Suppressor macrophage treated with lipopolysaccharide for 4 hours (primary cell): Measurements from ENCODE around the gene SLC5A6.
A peak's percentile ranks its signal among the peaks of the same experiment; 100 is the strongest.
"Not testable (repeated sequence)": the region's sequence is repeated elsewhere in the genome, so short reads cannot be mapped to it uniquely, and the experiment has no call there.

ENCODE experiments used
- DNase-seq: peaks from one replicate; pipeline ENCODE4 v3.0.0-alpha.2; 2020

SLC5A6 gene

GRCh38 chr2:27203741-27204140 lies 8.3 kb downstream of the SLC5A6 start:
- no peak for DNase-seq

- peak; percentile 77 for DNase-seq
Measured at GRCh38 chr2:27202854-27203253, 9.2 kb downstream of the SLC5A6 start.

GRCh38 chr2:27201675-27202074 lies 10.4 kb downstream of the SLC5A6 start:
- no peak for DNase-seq

- no peak for DNase-seq
Measured at GRCh38 chr2:27199241-27199640, 12.8 kb downstream of the SLC5A6 start.

GRCh38 chr2:27198627-27199026 lies 13.4 kb downstream of the SLC5A6 start:
- DNase-seq: no peak

GRCh38 chr2:27198068-27198467 lies 14.0 kb downstream of the SLC5A6 start:
- not testable (repeated sequence) for DNase-seq

- not testable (repeated sequence) for DNase-seq
Measured at GRCh38 chr2:27195799-27196198, 16.3 kb downstream of the SLC5A6 start.

GRCh38 chr2:27194538-27195354 lies 17.3 kb downstream of the SLC5A6 start:
- no peak for DNase-seq

GRCh38 chr2:27191070-27191829 lies 20.8 kb downstream of the SLC5A6 start:
- DNase-seq: peak; percentile 73

- DNase-seq: no peak
Measured at GRCh38 chr2:27189989-27190388, 22.1 kb downstream of the SLC5A6 start.

GRCh38 chr2:27186613-27187345 lies 25.3 kb downstream of the SLC5A6 start:
- DNase-seq: no peak

GRCh38 chr2:27185331-27186026 lies 26.6 kb downstream of the SLC5A6 start:
- peak; percentile 75 for DNase-seq

- no peak for DNase-seq
Measured at GRCh38 chr2:27184115-27184514, 28.0 kb downstream of the SLC5A6 start.

- DNase-seq: no peak
Measured at GRCh38 chr2:27182346-27182745, 29.7 kb downstream of the SLC5A6 start.

GRCh38 chr2:27179344-27180000 lies 32.6 kb downstream of the SLC5A6 start:
- DNase-seq: no peak

GRCh38 chr2:27178469-27178868 lies 33.6 kb downstream of the SLC5A6 start:
- no peak for DNase-seq

GRCh38 chr2:27177441-27178351 lies 34.4 kb downstream of the SLC5A6 start:
- no peak for DNase-seq

- DNase-seq: not testable (repeated sequence)
Measured at GRCh38 chr2:27175781-27176180, 36.3 kb downstream of the SLC5A6 start.

- no peak for DNase-seq
Measured at GRCh38 chr2:27175330-27175729, 36.7 kb downstream of the SLC5A6 start.

GRCh38 chr2:27174638-27175037 lies 37.4 kb downstream of the SLC5A6 start:
- DNase-seq: no peak

- DNase-seq: no peak
Measured at GRCh38 chr2:27171351-27171848, 40.7 kb downstream of the SLC5A6 start.
